K562 (cell line): Measurements from ENCODE around the gene KDF1. TPM values are rescaled to one million over a fixed set of nuclear protein-coding genes. Genes with fewer than 3 reads are reported as not detected.

Experiments
- BRD9 ChIP-seq: fragments of 450-650 bp; IDR thresholded peaks from 2 replicates; pipeline ENCODE4 v1.6.1; 2018; ENCODE audit warnings: low read depth; ENCODE audit not compliant: partially characterized antibody
- CEBPB ChIP-seq: fragments of 450-650 bp; IDR thresholded peaks from 2 replicates; pipeline ENCODE4 v1.6.1; 2016; ENCODE audit warnings: missing genetic modification characterization, missing compliant biosample characterization
- DACH1 ChIP-seq: fragments of 450-650 bp; IDR thresholded peaks from 2 replicates; pipeline ENCODE4 v1.6.1; 2018; ENCODE audit not compliant: partially characterized antibody
- FOXK1 ChIP-seq: sonication (generic); formaldehyde crosslinking; IDR thresholded peaks from 2 replicates; pipeline ENCODE4 v1.8.0; 2022; ENCODE audit warnings: missing genetic modification reagents, mild to moderate bottlenecking, borderline replicate concordance
- SP2 ChIP-seq: IDR thresholded peaks from 2 replicates; pipeline ENCODE4 v1.6.1; 2011; ENCODE audit warnings: mild to moderate bottlenecking, low read depth, low read length, moderate library complexity; ENCODE audit not compliant: poor library complexity, severe bottlenecking; ENCODE audit errors: extremely low read depth
- TAF15 ChIP-seq: fragments of 200-400 bp; formaldehyde crosslinking; IDR thresholded peaks from 2 replicates; pipeline ENCODE4 v1.6.1; 2017; ENCODE audit warnings: mild to moderate bottlenecking, low read depth, low read length, moderate library complexity
- ZBTB40 ChIP-seq, 2 experiments: fragments of 450-650 bp in 1 of 2; sonication (generic) in 1 of 2; formaldehyde crosslinking in 1 of 2; IDR thresholded peaks; 2 replicates each; pipeline versions ENCODE4 v1.7.1 to v1.9.0; 2016 to 2022; ENCODE audit warnings: inconsistent platforms in 1 of 2, mild to moderate bottlenecking in 1 of 2, missing genetic modification reagents in 1 of 2
- ZBTB9 ChIP-seq: fragments of 450-650 bp; formaldehyde crosslinking; IDR thresholded peaks from 2 replicates; pipeline ENCODE4 v1.4.0; 2020; ENCODE audit warnings: mild to moderate bottlenecking, moderate library complexity
- ZNF282 ChIP-seq: sonication (generic); formaldehyde crosslinking; IDR thresholded peaks from 2 replicates; pipeline ENCODE4 v1.8.1; 2023; ENCODE audit warnings: missing genetic modification reagents
- ZNF311 ChIP-seq: fragments of 250-450 bp; sonication (Bioruptor Pico); IDR thresholded peaks from 2 replicates; pipeline ENCODE4 v1.4.0; 2020; ENCODE audit warnings: mild to moderate bottlenecking, moderate library complexity
- polyA plus RNA-seq, 8 experiments: library from polyadenylated mRNA; depleted of rRNA in 4 of 8; stranded (reverse) in 5 of 8; unstranded in 3 of 8; fragments of >200 nt; fragmentation: Nextera tagmentation in 2 of 8; fragmentation: Illumina TruSeq in 1 of 8; extraction: Ambion mirVana in 2 of 8; extraction: Trizol in 1 of 8; gene quantifications; 2 replicates each; pipeline versions ENCODE4 v1.2.1 to v1.2.3, GENCODE V29; 2011 to 2014; ENCODE audit warnings: inconsistent platforms in 1 of 8, missing spikeins in 1 of 8
- total RNA-seq, 7 experiments: library from RNA; depleted of rRNA in 6 of 7; stranded (reverse); fragments of >200 nt in 6 of 7; fragmentation: Illumina TruSeq in 2 of 7; extraction: Trizol in 2 of 7; gene quantifications; 2 replicates each; pipeline versions ENCODE4 v1.2.1 to v1.2.3, GENCODE V29; 2011 to 2021; ENCODE audit warnings: low replicate concordance in 1 of 7
- TF ChIP-seq, protein P1 (sequence below): IDR thresholded peaks from 2 replicates; pipeline ENCODE4 v1.6.1; 2012; ENCODE audit warnings: low read depth, low read length, improper control_type of control experiment, borderline replicate concordance
- TF ChIP-seq, protein P2 (sequence below): fragments of 450-650 bp; formaldehyde crosslinking; IDR thresholded peaks from 2 replicates; pipeline ENCODE4 v1.4.0; 2022; ENCODE audit warnings: missing genetic modification characterization

The KDF1 gene
- total and polyA plus RNA-seq, 9 of the 15 experiments (the other 6 are each of a cell fraction or from before 2014, with no cell fraction given) = 0.38 to 1.9 (median 0.83) TPM

DNA sequence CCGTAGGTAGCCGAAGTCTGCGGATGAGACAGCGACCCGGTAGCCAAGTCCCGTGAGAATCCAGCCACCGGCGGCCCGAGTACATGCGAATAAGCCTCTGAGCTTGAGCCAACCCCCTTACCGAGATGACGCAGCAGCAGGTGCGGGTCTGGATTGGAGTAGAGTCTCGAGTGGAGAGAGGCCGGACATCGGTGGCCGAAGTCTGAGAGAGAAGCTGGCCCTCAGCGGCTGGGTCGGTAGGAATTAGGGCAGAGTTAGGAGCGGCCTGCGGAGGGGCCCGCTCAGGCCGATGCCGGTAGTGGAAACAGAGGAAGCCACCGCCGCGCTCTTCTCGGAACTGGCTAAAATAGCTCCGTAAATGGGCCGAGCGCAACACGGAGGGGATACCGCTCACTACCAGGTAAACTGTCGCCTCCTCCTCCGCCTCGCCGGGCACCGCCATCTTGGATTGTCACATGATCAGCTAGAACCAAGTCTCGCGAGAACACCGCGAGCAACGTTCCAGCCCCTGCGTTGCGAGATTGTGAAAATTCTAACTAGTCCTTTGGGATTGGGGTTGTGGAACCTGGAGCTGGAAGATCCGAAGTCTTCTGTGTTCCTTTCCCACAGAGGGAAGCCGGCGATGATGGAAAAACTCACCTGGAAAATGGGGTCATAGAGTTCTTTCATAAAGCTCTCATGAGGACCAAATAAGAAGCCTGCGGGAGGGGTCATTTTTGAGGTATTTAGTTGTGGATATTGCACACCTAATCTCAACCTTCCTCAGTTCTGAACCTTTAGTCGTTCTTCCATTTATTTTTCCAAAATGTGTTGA, 60.1 kb downstream of the KDF1 start, which contains the start of gene GPATCH3 (continued):
- TF ChIP-seq, protein P1, sequence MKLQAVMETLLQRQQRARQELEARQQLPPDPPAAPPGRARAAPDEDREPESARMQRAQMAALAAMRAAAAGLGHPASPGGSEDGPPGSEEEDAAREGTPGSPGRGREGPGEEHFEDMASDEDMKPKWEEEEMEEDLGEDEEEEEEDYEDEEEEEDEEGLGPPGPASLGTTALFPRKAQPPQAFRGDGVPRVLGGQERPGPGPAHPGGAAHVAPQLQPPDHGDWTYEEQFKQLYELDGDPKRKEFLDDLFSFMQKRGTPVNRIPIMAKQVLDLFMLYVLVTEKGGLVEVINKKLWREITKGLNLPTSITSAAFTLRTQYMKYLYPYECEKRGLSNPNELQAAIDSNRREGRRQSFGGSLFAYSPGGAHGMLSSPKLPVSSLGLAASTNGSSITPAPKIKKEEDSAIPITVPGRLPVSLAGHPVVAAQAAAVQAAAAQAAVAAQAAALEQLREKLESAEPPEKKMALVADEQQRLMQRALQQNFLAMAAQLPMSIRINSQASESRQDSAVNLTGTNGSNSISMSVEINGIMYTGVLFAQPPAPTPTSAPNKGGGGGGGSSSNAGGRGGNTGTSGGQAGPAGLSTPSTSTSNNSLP = no peak
- TF ChIP-seq BRD9 (no peak), ZNF311 (CRISPR knock-in tag) (no peak), FOXK1 (CRISPR knock-in tag) (0 out of 2 replicates have a peak, but pooled peaks have one; percentile 78), SP2 (peak; percentile 21), CEBPB (tag) (peak; percentile 88), ZBTB9 (peak; percentile 7; the same call in 1 of the 2 replicates), ZNF282 (no peak), ZBTB40 (IDR thresholded peaks at IDR 0.05) (peak; percentile 63; the same call in 1 of the 2 replicates), ZBTB40 (CRISPR knock-in tag; IDR thresholded peaks at IDR 0.05) (no peak), TAF15 (no peak), DACH1 (no peak)
- TF ChIP-seq, protein P2, sequence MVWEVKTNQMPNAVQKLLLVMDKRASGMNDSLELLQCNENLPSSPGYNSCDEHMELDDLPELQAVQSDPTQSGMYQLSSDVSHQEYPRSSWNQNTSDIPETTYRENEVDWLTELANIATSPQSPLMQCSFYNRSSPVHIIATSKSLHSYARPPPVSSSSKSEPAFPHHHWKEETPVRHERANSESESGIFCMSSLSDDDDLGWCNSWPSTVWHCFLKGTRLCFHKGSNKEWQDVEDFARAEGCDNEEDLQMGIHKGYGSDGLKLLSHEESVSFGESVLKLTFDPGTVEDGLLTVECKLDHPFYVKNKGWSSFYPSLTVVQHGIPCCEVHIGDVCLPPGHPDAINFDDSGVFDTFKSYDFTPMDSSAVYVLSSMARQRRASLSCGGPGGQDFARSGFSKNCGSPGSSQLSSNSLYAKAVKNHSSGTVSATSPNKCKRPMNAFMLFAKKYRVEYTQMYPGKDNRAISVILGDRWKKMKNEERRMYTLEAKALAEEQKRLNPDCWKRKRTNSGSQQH (CRISPR knock-in tag) = no peak
